NCI-H2029 treated with DMSO at 0.1 percent for 48 hours (cell line): ENCODE results near the gene GLDC.

Source experiments
- DNase-seq: peaks from one replicate; lab custom pipeline; 2025; lab: John Stamatoyannopoulos, UW

GLDC gene

DNA sequence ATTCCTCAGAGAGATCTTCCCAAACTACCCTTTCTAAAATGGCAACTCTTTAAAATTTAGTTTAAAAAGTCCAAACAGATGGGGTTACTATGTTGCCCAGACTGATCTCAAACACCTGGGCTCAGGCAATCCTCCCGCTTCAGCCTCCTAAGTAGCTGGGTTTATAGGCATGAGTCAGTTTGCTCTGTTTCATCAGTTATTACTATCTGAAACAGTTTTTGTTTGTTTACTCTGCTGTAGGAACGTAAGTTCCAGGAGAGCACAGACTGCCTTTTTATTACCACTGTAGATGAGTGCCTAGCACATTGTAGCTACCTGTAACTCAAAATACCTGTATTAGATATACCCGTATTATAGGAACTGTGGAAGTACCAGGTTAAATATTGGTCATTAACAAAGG is 143.1 kb downstream of the GLDC start:
- DNase-seq = no peak

DNA sequence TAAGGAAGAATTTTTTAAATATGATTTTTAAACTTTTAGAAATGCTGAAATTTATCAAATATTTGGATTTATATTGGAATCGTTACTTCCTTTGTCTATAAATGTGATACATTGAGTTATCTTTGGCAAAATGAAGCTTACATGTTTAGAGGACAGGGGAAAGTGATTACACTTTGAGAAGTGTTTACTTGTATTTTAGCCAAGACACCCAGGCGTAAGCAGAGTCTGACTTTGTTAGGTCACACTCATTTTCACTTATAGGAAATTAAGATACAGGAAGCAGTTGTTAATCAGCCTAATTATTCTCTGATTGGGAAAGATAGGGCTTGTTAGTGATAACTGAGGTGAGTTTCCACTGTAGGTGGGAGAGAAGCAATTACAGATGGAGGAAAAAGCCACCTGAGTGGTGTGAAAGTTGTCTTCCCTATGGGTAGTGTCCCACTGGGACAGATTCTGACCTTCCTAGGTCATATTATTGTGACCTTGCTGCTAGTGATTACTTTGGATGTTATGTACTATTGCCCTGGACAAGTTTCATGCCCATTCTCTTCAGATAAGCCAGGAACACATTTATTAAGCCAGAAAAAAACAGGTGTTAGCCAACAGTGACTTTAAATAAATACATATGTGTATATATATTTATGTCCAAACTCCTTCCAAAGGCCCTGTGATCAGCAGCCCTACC is 143.9 kb downstream of the GLDC start:
- no peak for DNase-seq

DNA sequence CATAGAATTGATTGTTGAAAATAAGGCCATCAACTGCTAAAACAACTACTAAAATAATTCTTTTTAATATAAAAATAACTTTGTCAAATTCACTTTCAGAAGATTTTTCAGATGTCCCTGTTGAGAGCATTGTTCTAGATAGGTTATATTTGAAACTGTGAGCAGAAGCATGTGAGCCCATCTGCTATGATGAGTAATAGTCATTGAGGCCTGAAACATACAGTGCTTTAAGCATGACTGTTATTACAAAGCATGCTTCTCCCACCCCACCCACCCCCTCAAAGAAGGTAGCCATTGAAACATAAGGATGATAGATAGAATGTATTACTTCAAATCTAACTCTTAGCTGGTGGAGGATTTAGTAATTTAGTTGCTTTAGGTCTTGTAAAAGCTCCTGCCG is 146.5 kb downstream of the GLDC start:
- no peak for DNase-seq

DNA sequence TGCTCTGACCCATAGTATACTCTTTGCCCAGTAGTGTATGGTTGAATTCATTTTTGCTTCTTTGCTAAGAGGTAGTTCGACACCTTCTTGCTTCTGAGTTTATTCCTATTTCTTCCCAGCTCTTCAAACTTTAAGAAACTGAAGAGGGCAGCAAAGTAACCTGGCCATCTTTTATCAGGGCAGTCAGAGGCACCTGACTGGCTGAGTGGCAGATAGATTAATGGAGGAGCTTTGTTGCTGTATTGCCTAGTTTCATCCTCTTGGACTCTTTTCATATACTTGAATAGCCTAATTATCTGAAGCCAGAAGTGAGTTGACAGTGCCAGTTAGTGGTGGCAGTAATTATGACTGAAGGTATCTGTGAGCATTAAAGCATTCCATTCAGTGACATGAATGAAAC is 150.1 kb downstream of the GLDC start:
- DNase-seq = no peak

- DNase-seq = no peak
These were observed 154.7 kb downstream of the GLDC start for GRCh38 chr9:6490863-6491262.

- DNase-seq = no peak
These were observed 156.4 kb downstream of the GLDC start for GRCh38 chr9:6489099-6489498.

- DNase-seq = no peak
These were observed 157.1 kb downstream of the GLDC start for GRCh38 chr9:6488395-6488794.

DNA sequence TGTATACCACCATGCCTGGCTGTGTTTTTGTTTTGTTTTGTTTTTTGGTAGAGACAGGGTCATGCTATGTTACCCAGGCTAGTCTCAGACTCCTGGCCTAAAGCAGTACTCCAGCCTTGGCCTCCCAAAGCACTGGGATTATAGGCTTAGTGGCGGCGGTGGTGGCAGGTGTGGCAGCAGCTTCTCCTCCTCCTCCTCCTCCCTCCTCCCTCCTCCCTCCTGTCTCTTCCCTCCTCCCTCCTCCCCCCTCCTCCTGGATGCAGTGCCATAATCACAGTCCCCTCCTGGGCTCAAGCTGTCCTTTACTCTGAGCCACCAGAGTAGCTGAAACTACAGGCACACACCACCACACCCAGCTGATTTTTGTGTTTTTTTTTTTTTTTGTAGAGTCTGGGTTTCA is 161.3 kb downstream of the GLDC start:
- DNase-seq = no peak
